Panc1 (cell line): Measurements from ENCODE around the gene CD3D.

ENCODE experiments used
- CTCF ChIP-seq: fragments of 450-650 bp; IDR thresholded peaks from 2 replicates; pipeline ENCODE4 v1.5.1; 2017; ENCODE audit warnings: mild to moderate bottlenecking
- POLR2AphosphoS5 ChIP-seq: IDR thresholded peaks from 2 replicates; pipeline ENCODE4 v1.6.1; 2012; ENCODE audit warnings: mild to moderate bottlenecking, low read depth, low read length, moderate library complexity
- REST ChIP-seq, 2 experiments: IDR thresholded peaks; 2 replicates each; pipeline ENCODE4 v1.6.1; 2011 to 2012; ENCODE audit warnings: low read depth in 2 of 2, control low read depth in 1 of 2, low read length in 1 of 2, mild to moderate bottlenecking in 1 of 2, moderate library complexity in 1 of 2; ENCODE audit not compliant: insufficient read depth in 1 of 2
- TCF7L2 ChIP-seq: IDR thresholded peaks from 2 replicates; pipeline ENCODE4 v1.6.1; 2011; ENCODE audit warnings: mild to moderate bottlenecking, low read depth, low read length, inconsistent platforms

- TF ChIP-seq TCF7L2 (no peak), CTCF (no peak), REST (IDR thresholded peaks at IDR 0.05; ENCODE audit: insufficient read depth in 1 of 2, low read depth in 2 of 2, low read length in 1 of 2) (no peak), POLR2AphosphoS5 (no peak)
Measured at GRCh38 chr11:118375978-118376377, 33.5 kb upstream of the CD3D start.
